SH-SY5Y (cell line): ENCODE data around the gene SIPA1L3.

Source experiments
- GATA2 ChIP-seq: IDR thresholded peaks from 2 replicates; pipeline ENCODE4 v1.6.1; 2011; ENCODE audit warnings: mild to moderate bottlenecking, low read depth, low read length
- GATA3 ChIP-seq: IDR thresholded peaks from 2 replicates; pipeline ENCODE4 v1.6.1; 2011; ENCODE audit warnings: low read depth, mild to moderate bottlenecking, low read length, moderate library complexity

- TF ChIP-seq GATA2 (no peak), GATA3 (no peak)
Observed at GRCh38 chr19:38183251-38183897, 276.4 kb downstream of the SIPA1L3 start.
